ENCODE measurements around the gene LRFN2.

DNA sequence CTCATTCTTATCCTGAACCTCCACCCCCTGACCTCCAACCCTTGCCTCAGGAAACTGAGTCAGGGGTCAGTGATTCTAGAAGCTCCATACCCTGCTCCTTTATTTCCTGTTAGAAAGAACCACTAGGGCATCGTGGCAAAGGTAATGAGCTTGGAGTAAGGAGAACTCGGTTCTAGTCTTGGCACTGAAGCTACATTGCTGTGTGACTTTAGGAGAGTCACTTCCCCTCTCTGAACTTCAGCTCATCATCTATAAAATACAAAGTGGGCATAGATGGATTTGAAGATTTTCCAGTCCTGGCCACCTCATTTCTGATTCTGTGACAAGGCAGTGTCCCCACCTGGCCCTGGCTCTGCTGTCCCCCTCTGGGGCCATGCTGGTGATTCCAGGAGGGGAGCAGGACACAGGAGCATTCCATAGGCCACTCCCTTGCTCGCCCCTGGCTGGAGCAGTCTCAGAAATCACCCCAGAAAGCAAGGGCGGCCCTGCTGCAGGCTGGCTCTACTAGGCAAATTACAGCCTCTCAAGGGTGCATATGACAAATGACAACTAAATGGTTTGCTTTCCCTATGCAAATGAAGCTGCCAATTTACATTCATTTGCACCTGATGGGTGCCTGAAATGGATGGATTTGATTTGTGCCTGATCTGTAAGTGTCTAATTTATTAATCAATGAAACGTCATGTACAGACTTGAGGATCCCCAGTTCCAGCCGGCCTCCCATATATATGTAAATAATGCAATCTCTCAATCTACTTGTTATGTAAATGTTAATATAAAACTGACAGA, 62.2 kb downstream of the LRFN2 start:
- TF ChIP-seq, protein P1, sequence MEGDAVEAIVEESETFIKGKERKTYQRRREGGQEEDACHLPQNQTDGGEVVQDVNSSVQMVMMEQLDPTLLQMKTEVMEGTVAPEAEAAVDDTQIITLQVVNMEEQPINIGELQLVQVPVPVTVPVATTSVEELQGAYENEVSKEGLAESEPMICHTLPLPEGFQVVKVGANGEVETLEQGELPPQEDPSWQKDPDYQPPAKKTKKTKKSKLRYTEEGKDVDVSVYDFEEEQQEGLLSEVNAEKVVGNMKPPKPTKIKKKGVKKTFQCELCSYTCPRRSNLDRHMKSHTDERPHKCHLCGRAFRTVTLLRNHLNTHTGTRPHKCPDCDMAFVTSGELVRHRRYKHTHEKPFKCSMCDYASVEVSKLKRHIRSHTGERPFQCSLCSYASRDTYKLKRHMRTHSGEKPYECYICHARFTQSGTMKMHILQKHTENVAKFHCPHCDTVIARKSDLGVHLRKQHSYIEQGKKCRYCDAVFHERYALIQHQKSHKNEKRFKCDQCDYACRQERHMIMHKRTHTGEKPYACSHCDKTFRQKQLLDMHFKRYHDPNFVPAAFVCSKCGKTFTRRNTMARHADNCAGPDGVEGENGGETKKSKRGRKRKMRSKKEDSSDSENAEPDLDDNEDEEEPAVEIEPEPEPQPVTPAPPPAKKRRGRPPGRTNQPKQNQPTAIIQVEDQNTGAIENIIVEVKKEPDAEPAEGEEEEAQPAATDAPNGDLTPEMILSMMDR (conservative IDR thresholded peaks at IDR 0.05; ENCODE audit: low read depth, low read length): no peak
- no peak for TF ChIP-seq EZH2 (IDR thresholded peaks at IDR 0.05; ENCODE audit: low read length, unreplicated experiment)
